GM21367 (cell line): ENCODE data around the gene EPB41L2.

Source experiments
- ATAC-seq: cut with Tn5 transposase; IDR thresholded peaks from one replicate; pipeline ENCODE4 v1.9.1; 2021; ENCODE audit not compliant: unreplicated experiment

The EPB41L2 gene

GRCh38 chr6:130980310-130981032, 82.6 kb downstream of the EPB41L2 start:
- ATAC-seq: no peak

- ATAC-seq: no peak
Measured at GRCh38 chr6:130978660-130979396, 84.2 kb downstream of the EPB41L2 start.

- no peak for ATAC-seq
Measured at GRCh38 chr6:130978180-130978579, 84.9 kb downstream of the EPB41L2 start.

GRCh38 chr6:130975325-130975724, 87.7 kb downstream of the EPB41L2 start:
- no peak for ATAC-seq

GRCh38 chr6:130973521-130974277, 89.3 kb downstream of the EPB41L2 start:
- no peak for ATAC-seq

GRCh38 chr6:130971504-130971903, 91.5 kb downstream of the EPB41L2 start:
- ATAC-seq: no peak

- ATAC-seq: no peak
Measured at GRCh38 chr6:130970839-130971410, 92.1 kb downstream of the EPB41L2 start.

GRCh38 chr6:130969791-130970491, 93.1 kb downstream of the EPB41L2 start:
- no peak for ATAC-seq

GRCh38 chr6:130969166-130969565, 93.9 kb downstream of the EPB41L2 start:
- ATAC-seq: no peak

- no peak for ATAC-seq
Measured at GRCh38 chr6:130968476-130968875, 94.6 kb downstream of the EPB41L2 start.

- no peak for ATAC-seq
Measured at GRCh38 chr6:130967502-130968445, 95.3 kb downstream of the EPB41L2 start.

GRCh38 chr6:130966344-130966980, 96.6 kb downstream of the EPB41L2 start:
- ATAC-seq: no peak

GRCh38 chr6:130965656-130966055, 97.4 kb downstream of the EPB41L2 start:
- no peak for ATAC-seq

GRCh38 chr6:130964808-130965604, 98.0 kb downstream of the EPB41L2 start:
- ATAC-seq: no peak

GRCh38 chr6:130964289-130964688, 98.8 kb downstream of the EPB41L2 start:
- ATAC-seq: no peak

- no peak for ATAC-seq
Measured at GRCh38 chr6:130962966-130963365, 100.1 kb downstream of the EPB41L2 start.

- no peak for ATAC-seq
Measured at GRCh38 chr6:130961148-130961547, 101.9 kb downstream of the EPB41L2 start.

- ATAC-seq: no peak
Measured at GRCh38 chr6:130959951-130960350, 103.1 kb downstream of the EPB41L2 start.
